ENCODE data around the gene CSPG5.

DNA sequence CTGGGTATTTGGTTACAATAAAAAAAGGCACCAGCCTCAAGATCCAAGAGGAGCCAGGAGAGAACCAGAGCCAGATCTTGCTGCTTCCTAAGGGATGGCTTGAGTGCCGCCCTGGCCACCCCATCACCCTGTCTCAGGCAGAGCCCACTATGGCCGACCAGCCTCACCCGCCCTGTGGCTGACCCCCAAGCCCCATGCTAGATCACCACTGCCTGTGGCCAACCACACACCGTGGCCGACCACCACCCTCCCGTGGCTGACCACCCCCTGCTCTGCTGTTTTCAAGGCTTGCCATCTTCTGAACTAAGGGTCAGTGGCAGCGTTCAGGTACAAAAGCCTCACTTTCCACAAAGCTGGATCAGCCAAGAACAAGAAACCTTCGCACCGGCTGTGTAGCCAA, 12.0 kb downstream of the CSPG5 start:
- TF ChIP-seq CTCF (IDR thresholded peaks at IDR 0.05) (no peak), EZH2 (IDR thresholded peaks at IDR 0.05; ENCODE audit: borderline replicate concordance, insufficient read depth, low read depth, low read length, poor library complexity, severe bottlenecking) (no peak)
